ENCODE data around the gene ARID1B.

- TF ChIP-seq POLR2AphosphoS5 (IDR thresholded peaks at IDR 0.05): no peak
- no peak for TF ChIP-seq CTCF (IDR thresholded peaks at IDR 0.05 in 8 of 11, conservative IDR thresholded peaks at IDR 0.05 in 3 of 11)
Observed at GRCh38 chr6:157076451-157076822, 299.3 kb downstream of the ARID1B start.
